ENCODE data around the gene TXNRD1.

Gene TXNRD1

GRCh38 chr12:104223712-104224111 is 8.1 kb downstream of the TXNRD1 start:
- Histone ChIP-seq H3K4me3 (ENCODE audit: low read depth, low read length) (no peak overlapping the region), H3K4me1 (ENCODE audit: control insufficient read depth, insufficient read depth, low read length) (peaks cover 2% of the 10 kb centered on the region), H3K27ac (ENCODE audit: extremely low read depth, low read depth, low read length) (no peak overlapping the region), H3K9me3 (ENCODE audit: control insufficient read depth, insufficient read depth, low read depth, low read length) (no peaks in the 10 kb centered on the region), H3K36me3 (ENCODE audit: control insufficient read depth in 2 of 2, insufficient read depth in 1 of 2, low read length in 2 of 2) (no peaks in the 10 kb centered on the region)
- CTCF ChIA-PET, result interaction anchor here (1.2 to 1.3 kb wide), 2 partner anchors 22 to 30 kb away, joined by 3 to 4 read pairs; no protein-coding TSS in a partner anchor
- POLR2A ChIA-PET, result interaction anchor here (6.1 kb wide), 1 partner anchor 64 kb away, joined by 59 read pairs; no protein-coding TSS in a partner anchor
- TF ChIP-seq EGR2 (tag by site-specific recombination; IDR thresholded peaks at IDR 0.05; ENCODE audit: low read depth), result peak; percentile 59
- TF ChIP-seq ZFHX2 (tag by site-specific recombination; conservative IDR thresholded peaks at IDR 0.05), result peak; percentile 78
- TF ChIP-seq ZBTB44 (tag by site-specific recombination; IDR thresholded peaks at IDR 0.05), result peak; percentile 38; the same call in 1 of the 2 replicates
- TF ChIP-seq, protein P1, sequence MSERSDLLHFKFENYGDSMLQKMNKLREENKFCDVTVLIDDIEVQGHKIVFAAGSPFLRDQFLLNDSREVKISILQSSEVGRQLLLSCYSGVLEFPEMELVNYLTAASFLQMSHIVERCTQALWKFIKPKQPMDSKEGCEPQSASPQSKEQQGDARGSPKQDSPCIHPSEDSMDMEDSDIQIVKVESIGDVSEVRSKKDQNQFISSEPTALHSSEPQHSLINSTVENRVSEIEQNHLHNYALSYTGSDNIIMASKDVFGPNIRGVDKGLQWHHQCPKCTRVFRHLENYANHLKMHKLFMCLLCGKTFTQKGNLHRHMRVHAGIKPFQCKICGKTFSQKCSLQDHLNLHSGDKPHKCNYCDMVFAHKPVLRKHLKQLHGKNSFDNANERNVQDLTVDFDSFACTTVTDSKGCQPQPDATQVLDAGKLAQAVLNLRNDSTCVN (tag by site-specific recombination; optimal IDR thresholded peaks at IDR 0.05), result no peak

- CTCF ChIA-PET, result interaction anchor here (0.6 kb wide), 2 partner anchors 11 to 62 kb away, joined by 3 read pairs; no protein-coding TSS in a partner anchor
- no peaks in the 10 kb centered on the region for H3K9me3 ChIP-seq (ENCODE audit: control insufficient read depth, insufficient read depth, low read depth, low read length)
- POLR2A ChIA-PET, result no interaction called here
Measured at GRCh38 chr12:104226672-104227071, 11.1 kb downstream of the TXNRD1 start.

DNA sequence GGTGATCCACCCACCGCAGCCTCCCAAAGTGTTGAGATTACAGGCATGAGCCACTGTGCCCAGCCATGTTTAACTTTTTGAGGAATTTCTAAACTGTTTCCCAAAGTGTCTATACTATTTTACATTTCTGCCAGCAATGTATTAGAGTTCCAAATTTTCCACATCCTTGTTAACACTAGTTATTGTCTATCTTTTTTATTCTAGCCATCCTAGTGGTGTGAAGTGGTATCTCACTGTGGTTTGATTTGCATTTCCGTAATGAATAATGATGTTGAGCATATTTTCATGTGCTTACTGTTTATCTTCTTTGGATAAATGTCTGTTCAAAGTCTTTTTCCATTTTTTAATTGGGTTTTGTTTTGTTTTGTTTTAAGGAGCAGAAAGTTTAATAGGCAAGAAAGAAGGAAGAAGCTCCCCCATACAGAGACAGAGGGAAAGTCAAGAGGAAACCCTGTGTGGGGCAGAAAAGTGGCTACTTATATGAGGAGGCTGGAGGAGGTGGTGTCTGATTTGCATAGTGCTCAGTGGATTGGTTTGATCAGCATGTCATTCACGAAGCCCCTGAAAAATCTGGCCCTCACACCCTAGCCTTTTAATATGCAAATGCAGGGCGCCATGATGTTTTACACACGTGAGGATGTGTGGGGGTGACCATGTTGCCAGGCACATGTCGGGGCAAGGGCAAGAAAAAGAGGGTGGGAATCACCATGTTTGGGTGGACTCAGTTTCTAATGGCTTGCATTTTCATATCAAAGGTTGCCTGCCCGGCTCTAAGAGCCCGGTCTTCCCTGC is 14.9 kb downstream of the TXNRD1 start:
- CTCF ChIA-PET, result interaction anchor here (0.5 to 0.8 kb wide), 4 partner anchors 21 to 833 kb away, joined by 3 to 4 read pairs (median 3); no protein-coding TSS in a partner anchor
- Histone ChIP-seq H3K4me3 (ENCODE audit: low read depth, low read length) (no peak overlapping the region), H3K4me1 (ENCODE audit: control insufficient read depth, insufficient read depth, low read length) (no peaks in the 10 kb centered on the region), H3K9me3 (ENCODE audit: control insufficient read depth, insufficient read depth, low read depth, low read length) (no peaks in the 10 kb centered on the region), H3K36me3 (ENCODE audit: control insufficient read depth in 2 of 2, insufficient read depth in 1 of 2, low read length in 2 of 2) (no peaks in the 10 kb centered on the region), H3K27ac (ENCODE audit: extremely low read depth, low read depth, low read length) (no peak overlapping the region)
- POLR2A ChIA-PET, result no interaction called here
- no peak for TF ChIP-seq ZSCAN4 (tag by site-specific recombination; IDR thresholded peaks at IDR 0.05)
- TF ChIP-seq ZNF701 (tag by site-specific recombination; IDR thresholded peaks at IDR 0.05), result no peak

More at GRCh38 chr12:104226672-104227071, 11.1 kb downstream of the TXNRD1 start:
- Histone ChIP-seq H3K4me1 (ENCODE audit: control insufficient read depth, insufficient read depth, low read length) (no peaks in the 10 kb centered on the region; the same call in 1 of the 2 replicates), H3K36me3 (ENCODE audit: control insufficient read depth in 2 of 2, insufficient read depth in 1 of 2, low read length in 2 of 2) (no peaks in the 10 kb centered on the region), H3K27ac (ENCODE audit: extremely low read depth, low read depth, low read length) (no peak overlapping the region), H3K4me3 (ENCODE audit: low read depth, low read length) (no peak overlapping the region)
- TF ChIP-seq ZNF776 (tag by site-specific recombination; IDR thresholded peaks at IDR 0.05; ENCODE audit: borderline replicate concordance), result no peak
- no peak for TF ChIP-seq SP3 (tag by site-specific recombination; IDR thresholded peaks at IDR 0.05)
- no peak for TF ChIP-seq ZNF596 (tag by site-specific recombination; IDR thresholded peaks at IDR 0.05)
- TF ChIP-seq PRDM4 (tag by site-specific recombination; IDR thresholded peaks at IDR 0.05), result no peak
- no peak for TF ChIP-seq ZNF214 (tag by site-specific recombination; IDR thresholded peaks at IDR 0.05; ENCODE audit: borderline replicate concordance)
- no peak for TF ChIP-seq ZBTB1 (tag by site-specific recombination; IDR thresholded peaks at IDR 0.05)
